ENCODE data around the gene COL8A1. TPM values are rescaled to one million over a fixed set of nuclear protein-coding genes. Genes with fewer than 3 reads are reported as not detected.

COL8A1 gene
- total and polyA plus RNA-seq, 2 donors (not counting 1 experiment from before 2014, with no cell fraction given) = 0.12 TPM; not detected in 1

DNA sequence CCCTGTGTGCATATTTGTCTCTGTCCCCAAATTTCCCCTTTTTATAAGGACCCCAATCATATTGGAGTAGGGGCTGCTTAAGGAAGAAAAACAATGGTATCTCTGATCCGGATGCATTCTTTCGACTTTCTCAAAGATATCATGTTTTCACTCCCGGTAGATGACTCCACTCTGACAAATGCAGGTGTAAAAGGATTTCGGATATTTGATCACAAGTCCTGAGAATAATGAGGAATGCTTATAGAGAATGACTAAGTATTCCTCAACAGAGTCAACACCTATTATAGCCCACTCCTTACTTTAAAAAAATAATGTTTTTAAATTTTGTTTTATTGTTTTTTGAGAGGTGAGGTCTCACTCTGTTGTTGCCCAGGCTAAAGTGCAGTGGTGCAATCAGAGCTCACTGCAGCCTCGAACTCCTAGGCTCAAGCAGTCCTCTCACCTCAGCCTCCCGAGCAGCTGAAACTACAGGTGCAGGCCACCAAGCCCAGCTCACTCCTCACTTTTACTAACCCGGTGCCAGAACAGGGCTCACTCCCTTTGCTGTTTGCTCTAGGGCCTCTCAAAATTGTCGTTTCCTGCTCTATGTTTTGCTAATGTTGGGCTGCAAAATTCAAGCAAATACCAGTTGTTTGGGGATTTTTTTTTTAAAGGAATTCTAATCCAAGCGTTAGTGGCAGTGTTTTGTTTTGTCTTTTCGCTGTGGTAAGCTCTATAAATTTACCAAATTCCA, 24.6 kb downstream of the COL8A1 start:
- no peak overlapping the region for H3K4me3 ChIP-seq (ENCODE audit: control extremely low read depth in 1 of 5, extremely low read depth in 1 of 5, insufficient read depth in 1 of 5, low read depth in 2 of 5, low read length in 4 of 5)
- DNase-seq (no peak), ATAC-seq (ENCODE audit: low read depth) (no peak)
- CTCF ChIA-PET = no interaction called here
- no peaks in the 10 kb centered on the region for H3K4me1 ChIP-seq (ENCODE audit: control insufficient read depth in 2 of 2, insufficient read depth in 2 of 2, low read length in 2 of 2)
- peaks cover 12% of the 10 kb centered on the region for H3K27me3 Mint-ChIP-seq
- no peak overlapping the region for H3K27ac ChIP-seq (ENCODE audit: low read length in 2 of 2)
- no peak overlapping the region for H3K4me2 ChIP-seq (replicated peaks; ENCODE audit: low read depth, low read length, poor library complexity, severe bottlenecking)
- intact Hi-C loops (cut with micrococcal nuclease) = no loop called here
- H3K79me2 ChIP-seq (ENCODE audit: control insufficient read depth, insufficient read depth, low read length) = no peaks in the 10 kb centered on the region
- H3K36me3 ChIP-seq (replicated peaks in 1 of 2; ENCODE audit: control extremely low read depth in 1 of 2, control insufficient read depth in 1 of 2, extremely low read depth in 1 of 2, insufficient read depth in 2 of 2, low read length in 1 of 2) = no peaks in the 10 kb centered on the region
- peaks cover 0 to 3% (median 0%) of the 10 kb centered on the region in 3 donors for H3K9me3 ChIP-seq (ENCODE audit: control extremely low read depth in 1 of 3, control insufficient read depth in 2 of 3, insufficient read depth in 1 of 3, low read length in 2 of 3)
- H4K20me1 ChIP-seq (ENCODE audit: control insufficient read depth, insufficient read depth, low read length, poor library complexity, severe bottlenecking) = no peaks in the 10 kb centered on the region
- H3K9ac ChIP-seq (ENCODE audit: low read length) = no peak overlapping the region
- H3K27me3 ChIP-seq (replicated peaks in 1 of 4; ENCODE audit: control extremely low read depth in 1 of 4, control insufficient read depth in 3 of 4, insufficient read depth in 4 of 4, low read length in 3 of 4) = peaks cover 0 to 7% (median 0%) of the 10 kb centered on the region in 4 experiments
- POLR2A ChIA-PET = no interaction called here
- H2AFZ ChIP-seq (ENCODE audit: insufficient read depth, low read depth, low read length, poor library complexity, severe bottlenecking) = no peak overlapping the region
- TF ChIP-seq EZH2 (IDR thresholded peaks at IDR 0.05; ENCODE audit: borderline replicate concordance, insufficient read depth, low read depth, low read length, poor library complexity, severe bottlenecking) = no peak
- TF ChIP-seq, protein P1, sequence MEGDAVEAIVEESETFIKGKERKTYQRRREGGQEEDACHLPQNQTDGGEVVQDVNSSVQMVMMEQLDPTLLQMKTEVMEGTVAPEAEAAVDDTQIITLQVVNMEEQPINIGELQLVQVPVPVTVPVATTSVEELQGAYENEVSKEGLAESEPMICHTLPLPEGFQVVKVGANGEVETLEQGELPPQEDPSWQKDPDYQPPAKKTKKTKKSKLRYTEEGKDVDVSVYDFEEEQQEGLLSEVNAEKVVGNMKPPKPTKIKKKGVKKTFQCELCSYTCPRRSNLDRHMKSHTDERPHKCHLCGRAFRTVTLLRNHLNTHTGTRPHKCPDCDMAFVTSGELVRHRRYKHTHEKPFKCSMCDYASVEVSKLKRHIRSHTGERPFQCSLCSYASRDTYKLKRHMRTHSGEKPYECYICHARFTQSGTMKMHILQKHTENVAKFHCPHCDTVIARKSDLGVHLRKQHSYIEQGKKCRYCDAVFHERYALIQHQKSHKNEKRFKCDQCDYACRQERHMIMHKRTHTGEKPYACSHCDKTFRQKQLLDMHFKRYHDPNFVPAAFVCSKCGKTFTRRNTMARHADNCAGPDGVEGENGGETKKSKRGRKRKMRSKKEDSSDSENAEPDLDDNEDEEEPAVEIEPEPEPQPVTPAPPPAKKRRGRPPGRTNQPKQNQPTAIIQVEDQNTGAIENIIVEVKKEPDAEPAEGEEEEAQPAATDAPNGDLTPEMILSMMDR (IDR thresholded peaks at IDR 0.05) = no peak
- no peaks in the 10 kb centered on the region for H3K9me3 Mint-ChIP-seq (ENCODE audit: insufficient read depth)
- 68% methylated on average over 3 of the region's 10 CpGs for WGBS (ENCODE audit: insufficient coverage)
- H3K4me3 Mint-ChIP-seq = no peak overlapping the region
- no peaks in the 10 kb centered on the region for H3K4me1 Mint-ChIP-seq
- no peak overlapping the region for H3K27ac Mint-ChIP-seq

DNA sequence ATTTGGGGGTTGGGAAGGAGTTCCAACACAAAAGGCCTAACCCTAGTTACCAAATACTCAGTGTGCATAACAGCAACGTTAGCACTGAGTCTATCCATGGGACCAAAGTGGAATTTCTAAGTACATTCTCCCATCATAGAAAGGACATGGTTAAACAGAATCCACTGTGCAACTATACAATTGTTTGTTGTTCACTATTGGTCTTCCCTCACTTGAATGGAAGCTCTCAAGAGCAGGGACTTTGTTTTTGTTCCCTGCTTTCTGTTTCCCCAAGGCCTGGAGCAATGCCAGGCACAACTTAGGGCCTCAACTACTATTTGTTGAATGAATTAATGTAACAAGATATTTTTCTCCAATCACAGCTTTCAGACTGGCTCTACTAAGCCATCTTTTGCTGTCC, 25.6 kb downstream of the COL8A1 start:
- no peak for ATAC-seq (ENCODE audit: low read depth)
- no peaks in the 10 kb centered on the region for H3K4me1 ChIP-seq (ENCODE audit: control insufficient read depth in 2 of 2, insufficient read depth in 2 of 2, low read length in 2 of 2)
- H3K27me3 ChIP-seq (replicated peaks in 1 of 4; ENCODE audit: control extremely low read depth in 1 of 4, control insufficient read depth in 3 of 4, insufficient read depth in 4 of 4, low read length in 3 of 4) = peaks cover 0 to 4% (median 0%) of the 10 kb centered on the region in 4 experiments
- no peak overlapping the region for H3K4me2 ChIP-seq (replicated peaks; ENCODE audit: low read depth, low read length, poor library complexity, severe bottlenecking)
- no CpG with 5 or more reads among the region's 1 CpG for WGBS (ENCODE audit: insufficient coverage)
- H2AFZ ChIP-seq (ENCODE audit: insufficient read depth, low read depth, low read length, poor library complexity, severe bottlenecking) = no peak overlapping the region
- H3K27ac Mint-ChIP-seq = no peak overlapping the region
- ChIA-PET CTCF (no interaction called here), POLR2A (no interaction called here)
- no peaks in the 10 kb centered on the region for H3K79me2 ChIP-seq (ENCODE audit: control insufficient read depth, insufficient read depth, low read length)
- TF ChIP-seq, protein P1 (IDR thresholded peaks at IDR 0.05) = no peak
- TF ChIP-seq EZH2 (IDR thresholded peaks at IDR 0.05; ENCODE audit: borderline replicate concordance, insufficient read depth, low read depth, low read length, poor library complexity, severe bottlenecking) = no peak
- H3K36me3 ChIP-seq (replicated peaks in 1 of 2; ENCODE audit: control extremely low read depth in 1 of 2, control insufficient read depth in 1 of 2, extremely low read depth in 1 of 2, insufficient read depth in 2 of 2, low read length in 1 of 2) = no peaks in the 10 kb centered on the region
- peaks cover 0 to 3% (median 0%) of the 10 kb centered on the region in 3 donors for H3K9me3 ChIP-seq (ENCODE audit: control extremely low read depth in 1 of 3, control insufficient read depth in 2 of 3, insufficient read depth in 1 of 3, low read length in 2 of 3)
- intact Hi-C loops (cut with micrococcal nuclease) = no loop called here
- H3K4me3 ChIP-seq (ENCODE audit: control extremely low read depth in 1 of 5, extremely low read depth in 1 of 5, insufficient read depth in 1 of 5, low read depth in 2 of 5, low read length in 4 of 5) = no peak overlapping the region
- no peak for DNase-seq
- H3K9me3 Mint-ChIP-seq (ENCODE audit: insufficient read depth) = no peaks in the 10 kb centered on the region
- no peak overlapping the region for H3K27ac ChIP-seq (ENCODE audit: low read length in 2 of 2)
- no peak overlapping the region for H3K9ac ChIP-seq (ENCODE audit: low read length)
- H3K4me3 Mint-ChIP-seq = no peak overlapping the region
- H3K27me3 Mint-ChIP-seq = peaks cover 12% of the 10 kb centered on the region
- no peaks in the 10 kb centered on the region for H3K4me1 Mint-ChIP-seq
- H4K20me1 ChIP-seq (ENCODE audit: control insufficient read depth, insufficient read depth, low read length, poor library complexity, severe bottlenecking) = no peaks in the 10 kb centered on the region
